Measurements from ENCODE around the gene SLC39A10. TPM values are rescaled to one million over a fixed set of nuclear protein-coding genes. Genes with fewer than 3 reads are reported as not detected.
A peak's percentile ranks its signal among the peaks of the same experiment; 100 is the strongest.
"Not testable (repeated sequence)": the region's sequence is repeated elsewhere in the genome, so short reads cannot be mapped to it uniquely, and the experiment has no call there.

SLC39A10 gene
- total RNA-seq, 1 donor from 2014 or later, result 37.3 TPM

DNA sequence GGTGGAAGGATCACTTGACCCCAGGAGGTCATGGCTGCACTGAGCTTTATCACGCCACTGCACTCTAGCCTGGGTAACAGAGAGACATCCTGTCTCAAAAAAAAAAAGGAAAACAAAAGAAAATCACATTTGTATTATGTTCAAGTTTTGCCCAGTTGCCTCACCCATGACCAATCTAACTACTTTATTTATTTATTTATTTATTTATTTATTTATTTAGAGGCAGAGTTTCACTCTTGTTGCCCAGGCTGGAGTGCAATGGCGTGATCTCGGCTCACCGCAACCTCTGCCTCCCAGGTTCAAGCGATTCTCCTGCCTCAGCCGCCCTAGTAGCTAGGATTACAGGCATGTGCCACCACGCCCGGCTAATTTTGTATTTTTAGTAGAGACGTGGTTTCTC lies 12.3 kb upstream of the SLC39A10 start:
- DNase-seq (ENCODE audit: low spot score), result not testable (repeated sequence)

DNA sequence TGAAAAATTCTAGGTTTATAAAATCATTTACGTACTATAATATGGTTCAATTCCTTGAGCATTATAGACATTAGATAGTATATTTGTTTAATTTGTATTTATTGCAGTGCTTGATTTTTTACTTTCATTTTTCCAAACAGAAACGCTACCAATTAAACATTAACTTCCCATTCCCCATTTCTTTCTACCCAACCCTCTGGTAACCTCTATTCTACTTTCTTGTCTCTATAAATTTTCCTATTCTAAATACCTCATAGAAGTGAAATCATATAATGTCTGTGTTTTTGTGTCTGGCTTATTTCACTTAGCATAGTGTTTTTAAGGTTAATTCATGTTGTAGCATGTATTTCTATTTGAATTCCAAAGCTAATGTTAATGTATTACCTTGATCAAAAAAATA lies 11.6 kb upstream of the SLC39A10 start:
- DNase-seq (ENCODE audit: low spot score), result no peak

DNA sequence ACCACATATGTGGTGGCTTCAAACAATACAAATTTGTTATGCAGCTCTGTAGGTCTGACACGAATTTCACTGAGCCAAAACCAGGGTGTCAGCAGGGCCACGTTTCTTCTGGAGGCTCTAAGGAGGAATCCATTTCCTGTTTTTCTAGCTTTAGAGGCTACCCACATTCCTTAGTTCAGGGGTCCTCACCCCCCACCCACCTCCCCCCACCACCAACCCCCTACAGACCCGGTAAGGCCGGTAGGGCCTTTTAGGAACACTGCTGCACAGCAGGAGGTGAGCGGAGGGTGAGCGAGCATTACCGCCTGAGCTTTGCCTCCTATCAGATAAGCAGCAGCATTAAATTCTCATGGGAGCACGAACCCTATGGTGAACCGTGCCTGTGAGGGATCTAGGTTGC lies 10.6 kb upstream of the SLC39A10 start:
- no peak for DNase-seq (ENCODE audit: low spot score)

DNA sequence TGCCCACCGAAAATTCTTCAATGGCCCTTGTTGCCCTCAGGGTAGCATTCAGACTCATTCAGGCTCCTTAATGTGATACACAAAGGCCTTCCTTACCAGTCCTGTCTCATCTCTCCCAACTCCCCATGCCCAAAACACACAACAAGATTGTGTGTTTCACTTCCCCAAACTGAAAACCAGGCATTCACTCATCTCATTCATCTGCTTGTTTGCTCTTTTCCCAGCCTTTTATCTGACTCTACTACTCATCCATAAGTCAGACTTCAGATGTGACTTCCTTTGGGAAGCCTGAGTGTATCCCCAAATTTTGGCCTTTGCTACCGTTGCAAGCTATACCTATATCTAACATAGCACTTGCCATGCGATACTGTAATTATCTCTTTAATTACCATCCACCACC lies 9.7 kb upstream of the SLC39A10 start:
- DNase-seq (ENCODE audit: low spot score), result no peak

DNA sequence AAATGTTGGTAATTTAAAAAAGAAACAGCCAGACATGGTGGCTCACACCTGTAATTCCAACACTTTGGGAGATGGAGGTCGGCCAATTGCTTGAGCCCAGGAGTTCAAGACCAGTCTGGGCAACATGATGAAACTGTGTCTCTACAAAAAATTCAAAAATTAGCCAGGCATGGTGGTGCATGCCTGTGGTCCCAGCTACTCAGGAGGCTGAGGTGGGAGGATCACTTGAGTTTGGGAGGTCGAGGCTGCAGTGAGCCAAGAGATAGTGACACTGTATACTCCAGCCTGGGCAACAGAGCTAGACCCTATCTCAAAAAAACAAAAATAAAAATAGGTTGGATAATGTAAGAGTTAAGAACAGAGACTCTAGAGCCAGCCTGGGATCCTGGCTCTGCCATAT lies 8.7 kb upstream of the SLC39A10 start:
- DNase-seq (ENCODE audit: low spot score), result not testable (repeated sequence)

DNA sequence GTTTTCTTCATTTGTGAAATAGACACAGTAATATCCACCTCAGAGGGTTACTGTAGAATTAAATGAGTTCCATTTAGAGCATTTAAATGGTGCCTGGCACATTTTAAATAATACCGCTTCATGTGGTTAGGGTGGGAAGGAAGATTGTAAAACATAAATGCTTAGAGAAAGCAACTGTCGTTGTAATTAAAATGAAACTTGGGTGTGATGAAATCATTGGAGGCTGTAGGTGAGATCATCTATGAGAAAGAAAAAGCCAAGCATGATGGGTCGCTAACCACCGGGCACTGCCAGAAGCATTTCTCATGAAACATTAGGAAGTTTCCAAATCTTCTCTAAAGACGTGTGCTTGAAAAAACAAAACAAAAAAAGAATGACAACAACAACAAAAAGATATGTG lies 8.2 kb upstream of the SLC39A10 start:
- no peak for DNase-seq (ENCODE audit: low spot score)

DNA sequence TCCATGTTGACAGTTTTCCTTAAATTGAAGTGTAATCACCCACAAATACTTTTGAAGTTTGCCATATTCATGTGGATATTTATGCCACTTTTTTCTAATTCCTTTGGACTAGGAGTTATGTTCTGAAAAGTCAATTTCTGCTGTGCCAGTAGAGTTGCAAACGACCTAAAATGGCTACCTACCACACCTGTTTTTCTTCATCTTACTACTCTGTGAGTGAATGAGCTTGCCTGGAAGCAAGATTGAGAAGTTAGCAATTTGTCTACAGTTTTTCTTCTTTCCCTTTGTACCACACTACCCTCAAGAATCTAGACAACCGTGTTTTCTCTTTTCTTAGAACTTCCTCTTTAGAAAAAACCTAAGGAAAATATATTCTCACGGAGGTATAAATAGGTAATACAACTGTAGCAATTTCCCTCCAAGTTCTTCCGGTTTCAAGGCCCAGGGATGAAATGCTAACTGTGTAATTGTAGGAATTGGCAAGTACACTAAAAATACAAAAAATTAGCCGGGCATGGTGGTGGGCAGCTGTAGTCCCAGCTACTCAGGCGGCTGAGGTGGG lies 7.3 kb upstream of the SLC39A10 start:
- DNase-seq (ENCODE audit: low spot score), result no peak

DNA sequence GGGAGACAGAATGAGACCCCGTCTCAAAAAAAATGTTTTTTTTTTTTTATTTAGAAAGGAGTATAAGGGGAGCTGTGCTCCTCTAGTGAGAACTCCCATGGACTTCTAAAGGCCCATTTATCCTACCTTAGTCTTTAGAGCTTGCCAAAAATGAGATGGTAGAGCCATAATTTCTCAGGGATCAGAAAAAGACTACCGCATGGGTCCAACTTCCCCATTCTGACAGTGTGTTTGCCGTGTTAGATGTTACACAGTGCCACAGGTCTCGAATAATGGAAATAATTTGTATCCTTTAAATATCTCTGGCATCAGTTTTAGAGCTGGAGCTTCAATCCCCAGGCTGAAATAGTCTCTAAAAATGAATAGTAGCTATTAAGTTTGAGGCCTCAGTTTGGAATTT lies 6.0 kb upstream of the SLC39A10 start:
- DNase-seq (ENCODE audit: low spot score), result no peak

DNA sequence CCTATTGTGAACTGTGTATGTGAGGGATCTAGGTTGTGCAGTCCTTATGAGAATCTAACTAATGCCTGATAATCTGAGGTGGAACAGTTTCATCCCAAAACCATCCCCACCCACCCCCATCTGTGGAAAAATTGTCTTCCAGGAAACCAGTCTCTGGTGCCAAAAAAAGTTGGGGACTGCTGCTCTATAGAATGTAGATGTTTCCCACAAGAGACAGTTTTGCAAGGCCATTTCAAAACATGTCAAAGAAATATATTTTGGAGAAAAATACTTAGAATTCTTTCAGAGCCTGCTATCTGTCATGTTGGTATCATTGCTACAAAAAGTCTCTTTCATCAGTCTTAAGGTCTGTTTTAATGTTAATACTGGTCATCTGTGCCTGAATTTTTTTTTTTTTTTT lies 4.1 kb upstream of the SLC39A10 start:
- DNase-seq (ENCODE audit: low spot score), result peak; percentile 26

DNA sequence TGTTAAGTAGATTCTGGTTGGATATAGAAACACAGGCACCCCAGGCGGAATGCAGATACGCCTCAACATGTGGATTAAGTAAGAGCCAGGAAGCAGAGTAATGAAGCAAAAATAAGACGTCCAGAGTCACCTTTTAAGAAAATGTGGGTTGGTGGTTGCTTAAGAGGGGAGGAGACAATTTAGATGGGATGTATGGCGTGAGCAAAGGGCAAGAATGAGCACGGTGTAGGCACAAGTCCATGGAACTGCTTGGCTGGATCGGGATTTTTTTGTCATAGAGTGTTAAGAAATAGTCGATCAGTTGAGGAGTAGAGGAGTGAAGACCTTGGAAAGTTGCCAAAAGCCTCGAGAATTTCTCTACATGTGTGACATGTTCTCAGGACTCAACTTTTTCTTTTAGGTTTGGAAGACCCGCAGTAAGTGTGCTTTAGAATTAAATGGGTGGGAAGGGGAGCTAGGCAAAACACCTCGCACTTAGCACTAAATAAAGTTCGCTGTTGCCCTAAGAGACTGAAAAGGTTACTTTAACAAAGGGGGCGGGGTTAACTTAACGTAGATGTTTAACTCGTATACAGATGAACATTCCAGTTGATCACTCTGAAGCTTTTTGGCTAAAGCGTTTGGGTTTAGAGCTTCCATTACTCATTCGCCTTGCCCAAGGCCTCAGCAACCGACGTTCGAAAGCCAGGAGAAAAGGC lies 716 bp upstream of the SLC39A10 start:
- peak; percentile 28 for DNase-seq (ENCODE audit: low spot score)

DNA sequence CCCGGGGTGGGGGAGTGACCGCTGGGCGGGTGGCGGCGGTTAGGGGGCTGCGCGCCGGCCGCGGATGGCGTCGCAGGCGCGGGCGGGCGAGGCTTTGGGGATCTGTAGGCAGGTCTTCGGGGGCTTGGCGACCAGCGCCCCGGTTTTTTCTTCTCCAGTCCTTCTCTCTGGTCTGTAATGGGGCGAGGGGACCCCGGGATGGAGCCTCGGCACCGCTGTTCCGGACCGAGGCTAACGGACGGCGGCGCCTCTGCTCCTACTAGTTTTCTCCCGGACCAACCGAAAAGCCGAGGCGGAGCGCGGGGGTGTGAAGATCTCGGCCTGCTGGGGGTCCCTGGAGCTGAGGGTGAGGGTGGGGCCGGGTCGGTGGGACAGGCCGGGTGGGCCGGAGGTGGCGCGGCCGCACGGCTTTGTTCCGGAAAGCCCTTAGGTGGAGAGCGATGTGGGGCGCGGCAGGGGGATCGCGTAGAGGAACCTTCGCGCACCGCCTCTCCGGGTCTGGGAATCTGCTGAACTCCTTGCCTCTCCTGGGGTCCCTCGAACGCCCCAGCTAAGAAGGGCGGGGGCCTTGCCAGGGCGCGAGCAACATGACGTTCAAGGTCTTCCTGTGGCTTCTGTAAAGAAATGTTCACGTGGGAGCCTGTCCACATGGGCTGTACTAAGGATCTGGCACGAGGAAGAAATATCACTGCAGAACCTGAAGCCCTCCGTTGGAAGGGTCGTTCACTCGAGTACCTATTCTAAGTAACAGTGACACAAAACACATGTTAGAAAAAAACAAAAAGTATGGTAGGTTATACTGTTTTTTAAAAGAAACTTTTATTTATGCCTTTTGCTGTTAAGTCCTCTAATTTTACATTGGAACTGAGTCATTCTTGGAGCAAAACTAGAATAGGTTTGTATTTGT lies 861 bp downstream of the SLC39A10 start:
- DNase-seq (ENCODE audit: low spot score), result peak; percentile 78

DNA sequence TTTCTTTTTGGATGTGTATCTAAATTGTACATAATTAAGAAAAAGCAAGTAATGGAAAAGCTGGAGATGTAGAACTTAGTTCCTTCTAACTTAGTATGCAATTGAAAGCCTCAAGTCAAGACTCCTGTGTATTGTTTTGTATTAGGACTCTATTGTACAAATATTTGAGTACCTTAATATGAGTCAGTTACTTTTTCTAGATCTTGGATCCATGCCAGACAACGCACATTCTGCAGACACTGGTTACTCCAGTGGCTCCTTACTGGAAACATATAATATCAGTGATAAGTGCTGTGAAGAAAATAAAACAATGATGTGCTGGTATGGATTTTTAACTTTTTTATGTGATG lies 1.5 kb downstream of the SLC39A10 start:
- peak; percentile 56 for DNase-seq (ENCODE audit: low spot score)

DNA sequence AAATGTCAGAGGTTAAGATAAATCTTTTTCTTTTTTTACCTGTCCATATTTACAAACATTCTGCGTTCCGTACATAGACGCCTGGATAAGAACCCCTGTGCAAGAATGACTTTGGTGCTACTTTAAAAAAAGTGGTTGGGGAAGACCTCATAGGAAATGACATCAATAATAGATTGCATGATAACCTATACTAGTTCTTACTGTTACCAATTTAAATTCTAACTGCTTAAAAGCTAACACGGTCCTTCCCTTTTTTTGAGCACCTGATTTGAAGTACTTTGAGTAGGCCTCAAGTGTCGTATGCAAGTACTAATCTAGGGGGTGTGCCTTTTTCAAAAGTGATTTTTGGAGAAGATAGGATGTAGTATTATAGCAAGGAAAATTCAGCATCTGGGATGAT lies 2.1 kb downstream of the SLC39A10 start:
- no peak for DNase-seq (ENCODE audit: low spot score)

DNA sequence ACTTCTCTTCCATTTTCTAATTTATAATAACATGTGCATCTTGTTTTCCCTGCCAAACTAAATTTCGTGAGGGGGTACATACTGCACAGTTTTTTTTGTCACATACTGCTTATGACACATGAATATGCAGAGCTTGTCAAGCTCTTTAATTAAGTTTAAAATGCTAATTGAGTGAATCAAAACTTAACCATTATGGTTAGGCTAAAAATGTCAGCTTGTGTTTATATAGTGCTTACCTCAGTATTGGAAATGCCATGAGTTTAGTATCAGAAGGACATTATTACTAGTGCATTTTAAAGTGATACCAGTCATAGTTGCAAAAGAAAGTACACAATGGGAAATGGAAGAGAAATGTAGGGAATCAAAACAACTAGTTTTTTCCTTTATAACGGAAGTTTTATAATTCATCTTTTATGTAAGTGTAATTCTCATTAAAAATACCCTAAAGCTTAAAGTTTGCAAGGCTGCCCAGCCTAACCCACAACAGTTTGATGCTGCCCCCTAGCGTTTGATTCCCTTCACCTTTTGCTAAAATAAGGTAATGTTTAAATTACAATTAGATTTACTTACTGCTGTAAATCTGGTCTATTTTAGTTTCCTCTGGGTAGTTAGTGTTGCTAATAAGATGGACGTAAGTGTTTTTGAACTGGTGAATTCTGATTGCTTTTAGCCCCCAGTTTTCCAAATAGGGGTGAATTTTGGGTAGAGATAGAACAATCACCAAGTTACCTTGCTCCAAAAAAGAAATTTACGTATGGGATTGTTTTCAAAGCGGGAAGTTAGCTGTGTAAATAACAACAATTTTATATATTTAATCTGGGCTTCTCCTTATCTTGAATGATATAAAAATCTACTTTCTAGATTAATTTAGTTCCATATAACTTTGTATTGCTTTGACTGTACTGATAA lies 3.2 kb downstream of the SLC39A10 start:
- DNase-seq (ENCODE audit: low spot score), result peak; percentile 75

DNA sequence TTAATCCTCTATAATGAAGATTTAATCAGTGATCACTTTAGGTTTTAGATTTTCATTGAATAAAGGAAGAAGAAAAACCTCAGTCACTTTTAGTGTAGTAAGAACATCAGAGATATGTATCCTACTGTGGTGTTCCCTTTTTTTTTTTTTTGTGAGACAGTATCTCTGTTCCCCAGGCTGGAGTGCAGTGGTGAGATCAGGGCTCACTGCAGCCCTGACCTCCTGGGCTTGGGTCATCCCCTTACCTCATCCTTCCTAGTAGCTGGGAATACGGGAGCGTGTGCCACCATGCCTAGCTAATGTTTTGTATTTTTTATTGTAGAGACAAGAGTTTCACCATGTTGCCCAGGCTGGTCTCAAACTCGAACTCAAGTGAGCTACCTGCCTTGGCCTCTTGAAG lies 5.1 kb downstream of the SLC39A10 start:
- no peak for DNase-seq (ENCODE audit: low spot score)

DNA sequence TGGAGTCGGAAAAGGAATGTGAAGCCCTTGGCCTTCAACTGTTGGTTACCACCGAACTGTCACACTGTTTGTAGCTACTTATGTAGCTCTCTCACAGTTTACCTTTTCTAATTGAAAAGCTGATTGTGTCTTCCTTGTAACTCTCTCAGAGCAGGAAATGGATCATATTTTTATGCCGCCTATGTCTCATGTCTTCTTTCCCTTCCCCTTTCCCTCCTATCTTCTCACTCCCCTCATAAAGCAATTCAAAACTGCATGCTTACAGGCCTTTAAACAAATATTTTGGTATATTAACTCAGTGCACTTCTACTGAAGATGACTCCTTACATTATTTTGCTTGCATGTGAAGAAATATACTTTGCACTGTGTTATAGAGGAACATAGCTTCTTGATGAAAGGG lies 6.0 kb downstream of the SLC39A10 start:
- DNase-seq (ENCODE audit: low spot score), result no peak

DNA sequence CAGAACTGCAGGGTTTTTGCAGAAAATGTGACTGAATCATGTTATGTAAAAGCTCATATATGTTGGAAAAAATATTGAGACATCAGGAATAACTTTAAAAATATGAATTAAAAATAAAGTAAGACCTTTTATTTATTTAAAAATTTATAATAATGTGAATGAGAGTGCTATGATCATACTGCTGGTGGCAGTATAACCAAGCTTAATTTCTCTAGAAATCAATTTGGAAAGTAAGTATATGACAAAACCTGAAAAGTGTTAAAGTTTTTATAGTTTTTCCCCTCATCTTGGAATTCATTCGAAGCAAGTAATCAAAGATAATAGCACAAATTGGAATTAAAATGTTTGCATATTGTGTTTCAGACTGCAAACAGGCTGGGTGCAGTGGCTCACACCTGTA lies 7.5 kb downstream of the SLC39A10 start:
- no peak for DNase-seq (ENCODE audit: low spot score)

DNA sequence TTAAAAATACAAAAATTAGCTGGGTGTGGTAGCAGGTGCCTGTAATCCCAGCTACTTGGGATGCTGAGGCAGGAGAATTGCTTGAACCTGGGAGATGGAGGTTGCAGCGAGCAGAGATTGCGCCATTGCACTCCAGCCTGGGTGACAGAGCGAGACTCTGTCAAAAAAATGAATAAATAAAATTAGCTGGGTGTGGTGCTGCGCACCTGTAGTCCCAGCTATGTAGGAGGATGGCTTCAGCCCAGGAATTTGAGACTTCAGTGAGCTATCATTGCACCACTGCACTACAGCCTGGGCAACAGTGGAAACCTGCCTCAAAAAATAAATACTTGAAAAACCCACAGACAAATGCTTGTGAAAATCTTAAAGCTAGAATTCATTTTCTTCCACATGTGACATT lies 8.1 kb downstream of the SLC39A10 start:
- DNase-seq (ENCODE audit: low spot score), result not testable (repeated sequence)

DNA sequence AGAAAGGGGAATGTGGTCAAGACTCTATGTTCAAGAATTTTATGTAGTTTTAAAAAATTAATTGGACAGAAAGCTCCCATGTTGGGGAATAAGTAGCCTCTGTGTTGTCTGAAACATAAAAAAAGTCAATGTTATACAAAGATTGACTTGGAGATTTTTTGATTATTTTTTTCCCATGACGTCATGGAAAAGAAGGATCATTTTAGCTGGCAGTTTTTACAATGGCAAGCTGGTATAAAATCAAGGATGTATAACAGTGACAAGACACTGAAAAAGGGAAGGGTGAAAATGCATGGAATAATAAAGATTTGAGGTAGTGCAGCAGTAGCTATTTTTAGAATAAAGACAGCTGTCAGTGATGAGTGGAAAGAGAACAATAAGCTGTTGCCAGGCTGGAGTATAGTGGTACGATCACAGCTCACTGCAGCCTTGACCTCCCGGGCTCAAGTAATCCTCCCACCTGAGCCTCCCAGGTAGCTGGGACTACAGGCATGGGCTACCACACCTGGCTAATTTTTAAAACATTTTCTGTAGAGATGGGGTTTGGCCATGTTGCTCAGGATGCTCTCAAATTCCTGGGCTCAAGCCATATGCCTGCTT lies 9.2 kb downstream of the SLC39A10 start:
- no peak for DNase-seq (ENCODE audit: low spot score)

DNA sequence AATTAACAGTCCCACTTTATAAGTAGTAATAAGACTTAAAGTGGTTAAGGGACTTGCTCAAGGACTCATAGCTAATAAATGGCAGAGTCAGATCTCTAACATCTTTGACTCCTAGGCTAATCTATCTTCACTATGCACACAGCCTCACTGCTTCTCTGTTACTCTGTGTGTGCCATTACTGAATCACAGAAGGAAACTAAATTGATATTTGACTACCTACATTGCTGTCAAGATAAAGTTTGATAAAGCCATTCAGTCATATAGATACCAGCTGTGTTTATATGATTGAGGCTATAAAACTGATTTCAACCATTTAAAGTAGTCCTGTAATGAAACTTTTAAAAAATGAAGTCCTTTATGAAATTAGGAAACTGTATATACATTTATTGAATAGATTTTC lies 10.9 kb downstream of the SLC39A10 start:
- no peak for DNase-seq (ENCODE audit: low spot score)

DNA sequence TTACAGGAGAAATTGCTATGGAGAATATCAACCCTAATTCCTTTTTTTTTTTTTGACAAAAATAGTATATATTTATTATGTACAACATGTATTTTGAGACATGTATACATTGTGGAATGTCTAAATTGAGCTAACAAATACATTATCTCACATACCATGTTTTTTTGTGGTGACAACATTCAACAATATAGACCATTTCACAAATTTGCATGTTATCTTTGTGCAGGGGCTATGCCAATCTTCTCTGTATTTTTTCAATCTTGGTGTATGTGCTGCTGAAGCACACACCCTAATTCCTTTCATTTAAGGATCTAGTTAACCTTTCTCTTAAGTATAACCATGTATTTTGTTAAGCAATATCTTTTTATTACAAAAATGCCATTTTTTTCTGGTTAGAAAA lies 13.2 kb downstream of the SLC39A10 start:
- no peak for DNase-seq (ENCODE audit: low spot score)
